ENCODE data around the gene GABRR1. TPM values are rescaled to one million over a fixed set of nuclear protein-coding genes. Genes with fewer than 3 reads are reported as not detected.

The GABRR1 gene
- total RNA-seq, 1 experiment from 2014 or later: 0.33 TPM

- no peak overlapping the region for H3K9ac ChIP-seq (ENCODE audit: extremely low read depth, insufficient read length, low read length)
- H3K79me1 ChIP-seq (ENCODE audit: insufficient read depth, low read depth, low read length, poor library complexity, severe bottlenecking): no peaks in the 10 kb centered on the region
- H4K91ac ChIP-seq (ENCODE audit: insufficient read length, low read depth, low read length): no peak overlapping the region
- H3K36me3 Mint-ChIP-seq (ENCODE audit: insufficient read depth in 1 of 3, low read depth in 3 of 3): no peaks in the 10 kb centered on the region
- no peaks in the 10 kb centered on the region for H3K23me2 ChIP-seq (ENCODE audit: insufficient read length, low read depth, low read length, poor library complexity, severe bottlenecking)
- H3K18ac ChIP-seq (ENCODE audit: insufficient read length, low read depth, low read length): no peak overlapping the region
- H2BK15ac ChIP-seq (ENCODE audit: low read depth, low read length): no peak overlapping the region
- WGBS (ENCODE audit: extremely low coverage, insufficient read length, low lambda C conversion rate): no CpG with 5 or more reads among the region's 9 CpGs
- no peaks in the 10 kb centered on the region for H3K4me1 ChIP-seq (ENCODE audit: insufficient read depth, low read length)
- H4K20me1 ChIP-seq (ENCODE audit: control insufficient read depth, insufficient read depth, insufficient read length): no peaks in the 10 kb centered on the region
- H3K56ac ChIP-seq (ENCODE audit: insufficient read length, low read depth, low read length): no peak overlapping the region
- TF ChIP-seq CTCF (conservative IDR thresholded peaks at IDR 0.05): no peak
- no peak overlapping the region for H2BK12ac ChIP-seq (ENCODE audit: insufficient read length, low read depth, low read length)
- H3K27ac ChIP-seq (ENCODE audit: insufficient read length, low read depth, low read length): no peak overlapping the region
- no peak overlapping the region for H3T11ph ChIP-seq (ENCODE audit: low read length)
- peaks cover 0 to 3% of the 10 kb centered on the region in 2 experiments; a peak in 1 of 4 replicates for H3K4me1 Mint-ChIP-seq
- H2AK5ac ChIP-seq (ENCODE audit: insufficient read length, low read length): no peak overlapping the region
- no peak overlapping the region for H3K4ac ChIP-seq (ENCODE audit: low read depth, low read length)
- H2BK20ac ChIP-seq (ENCODE audit: low read depth, low read length, poor library complexity, severe bottlenecking): no peak overlapping the region
- no peak overlapping the region for H2BK120ac ChIP-seq (ENCODE audit: low read depth, low read length, poor library complexity, severe bottlenecking)
- no peak overlapping the region for H3K4me3 Mint-ChIP-seq
- no peaks in the 10 kb centered on the region; a peak in 1 of 5 replicates for H3K9me3 Mint-ChIP-seq
- peak overlapping the region; percentile 45; the same call in 1 of the 2 replicates for H3K14ac ChIP-seq (ENCODE audit: insufficient read depth, low read length)
- H3K79me2 ChIP-seq (ENCODE audit: insufficient read depth, low read length): no peaks in the 10 kb centered on the region
- DNase-seq: no peak
- no peak overlapping the region for H4K5ac ChIP-seq (ENCODE audit: insufficient read length, low read depth, low read length)
- no peak overlapping the region for H3K27ac Mint-ChIP-seq
- H3K27me3 Mint-ChIP-seq (ENCODE audit: low read depth): peaks cover 4% of the 10 kb centered on the region
- no peak overlapping the region for H3K23ac ChIP-seq (ENCODE audit: insufficient read length, low read depth, low read length)
- H2AFZ ChIP-seq (ENCODE audit: low read length): no peak overlapping the region
- no peaks in the 10 kb centered on the region for H3K9me3 ChIP-seq (ENCODE audit: control insufficient read depth, low read depth, low read length)
- H3K27me3 ChIP-seq (ENCODE audit: insufficient read depth, low read length): no peaks in the 10 kb centered on the region
- H2BK5ac ChIP-seq (ENCODE audit: insufficient read length, low read length): no peak overlapping the region
- H4K8ac ChIP-seq (replicated peaks; ENCODE audit: insufficient read length, low read depth, low read length): no peak overlapping the region
- H3K4me2 ChIP-seq (ENCODE audit: insufficient read depth, insufficient read length, low read length): no peak overlapping the region
Observed at GRCh38 chr6:89184344-89184743, 32.8 kb downstream of the GABRR1 start.
